Astrocyte of the hippocampus (primary cell): Measurements from ENCODE around the gene RAB11A.
"Not testable (repeated sequence)": the region's sequence is repeated elsewhere in the genome, so short reads cannot be mapped to it uniquely, and the experiment has no call there.

ENCODE experiments used
- DNase-seq: peaks from one replicate; pipeline ENCODE4 v3.0.0; 2011; ENCODE audit warnings: low read depth, low spot score

Gene RAB11A

GRCh38 chr15:65845826-65846519, 23.3 kb upstream of the RAB11A start:
- DNase-seq, result no peak

DNA sequence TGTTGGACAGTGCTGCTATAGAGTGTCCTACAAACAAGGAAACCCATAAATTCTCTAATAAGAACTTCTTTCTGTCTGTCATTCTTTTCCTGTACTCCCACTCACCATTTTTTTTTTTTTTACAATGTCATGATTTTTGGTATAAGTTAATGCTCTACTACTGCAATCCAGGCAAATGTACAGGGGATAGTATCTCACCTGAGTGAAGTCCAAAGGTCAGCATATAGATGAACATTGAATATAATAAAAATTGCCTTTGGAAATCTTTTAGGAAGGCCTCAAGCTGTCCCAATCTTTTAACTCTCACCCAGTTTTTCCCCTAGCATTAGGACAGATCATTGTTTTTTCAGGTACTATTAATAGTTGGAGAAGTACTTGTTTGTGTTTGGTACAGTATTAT, 21.3 kb upstream of the RAB11A start:
- DNase-seq, result no peak

- no peak for DNase-seq
These were observed 17.3 kb upstream of the RAB11A start for GRCh38 chr15:65851981-65852380.

- peak; percentile 66 for DNase-seq
These were observed 12.4 kb upstream of the RAB11A start for GRCh38 chr15:65856821-65857455.

DNA sequence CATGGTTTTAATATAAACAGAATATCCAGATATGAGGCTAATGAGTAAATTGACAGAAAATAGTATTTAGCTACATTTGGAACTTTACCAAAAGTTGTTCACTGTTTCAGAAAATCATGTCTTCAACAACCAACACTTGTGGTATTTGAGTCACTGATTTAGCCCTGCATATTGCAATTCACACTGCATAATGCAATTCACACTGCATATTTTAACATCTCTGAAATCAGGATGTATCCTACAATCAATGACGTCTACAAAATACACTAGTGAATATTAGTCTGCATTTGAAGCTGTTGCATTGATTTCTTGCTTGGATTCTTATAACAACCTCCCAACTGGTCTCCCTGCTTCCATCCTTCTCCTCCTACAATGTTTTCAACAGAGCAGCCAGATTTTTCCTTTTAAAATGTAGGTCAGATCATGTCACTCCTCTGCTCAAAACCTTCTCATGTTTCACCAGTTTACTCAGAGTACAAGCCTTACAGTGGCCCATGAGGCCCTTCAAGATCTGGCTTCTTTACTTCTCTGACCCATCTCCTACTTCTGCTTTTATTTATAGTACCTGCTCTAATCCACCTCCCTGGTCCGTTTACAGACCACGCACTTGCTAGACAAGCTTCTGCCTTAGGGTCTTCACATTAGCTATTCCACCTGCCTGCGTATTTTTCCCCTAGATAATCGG, 11.4 kb upstream of the RAB11A start:
- DNase-seq, result no peak

GRCh38 chr15:65862682-65863081, 6.6 kb upstream of the RAB11A start:
- DNase-seq, result peak; percentile 61

- DNase-seq, result no peak
These were observed 6.2 kb upstream of the RAB11A start for GRCh38 chr15:65863106-65863505.

GRCh38 chr15:65867244-65867643, 2.0 kb upstream of the RAB11A start:
- no peak for DNase-seq

DNA sequence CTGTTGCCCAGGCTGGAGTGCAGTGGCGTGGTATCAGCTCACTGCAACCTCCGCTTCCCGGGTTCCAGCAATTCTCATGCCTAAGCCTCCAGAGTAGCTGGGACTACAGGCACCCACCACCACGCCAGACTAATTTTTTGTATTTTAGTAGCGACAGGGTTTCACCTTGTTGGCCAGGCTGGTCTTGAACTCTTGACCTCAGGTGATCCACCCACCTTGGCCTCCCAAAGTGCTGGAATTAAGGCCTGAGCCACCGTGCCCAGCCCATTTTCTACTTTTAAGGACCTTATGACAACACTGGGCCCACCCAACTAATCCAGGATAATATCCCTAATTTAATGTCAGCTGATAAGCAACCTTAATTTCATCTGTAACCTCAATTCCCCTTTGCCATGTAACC, 1.4 kb upstream of the RAB11A start:
- not testable (repeated sequence) for DNase-seq

DNA sequence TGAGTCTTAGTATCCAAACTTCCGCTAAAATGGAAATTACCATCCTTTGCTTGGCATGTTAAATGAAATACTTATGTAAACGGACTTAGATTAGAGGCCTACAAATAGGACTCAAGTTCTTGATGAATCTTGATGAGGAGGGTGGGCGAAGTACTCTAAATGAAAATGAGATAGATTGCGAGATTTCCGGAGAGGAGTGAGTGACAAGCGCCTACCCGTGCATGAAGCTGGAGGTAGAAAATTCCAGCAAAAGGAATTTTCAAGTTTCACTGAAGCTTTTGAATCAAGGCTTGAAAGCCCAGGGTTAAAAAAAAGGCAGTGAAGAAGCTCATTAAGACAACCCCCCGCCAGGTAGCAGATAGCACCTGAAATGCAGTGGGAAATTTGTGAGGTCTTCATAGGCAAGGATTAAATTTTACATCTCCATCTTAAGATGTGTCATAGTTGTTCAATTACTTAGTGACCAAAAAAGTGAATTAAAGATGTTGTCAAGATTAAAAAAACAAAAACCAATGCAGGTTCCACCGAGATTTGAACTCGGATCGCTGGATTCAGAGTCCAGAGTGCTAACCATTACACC, 655 bp upstream of the RAB11A start:
- no peak for DNase-seq

DNA sequence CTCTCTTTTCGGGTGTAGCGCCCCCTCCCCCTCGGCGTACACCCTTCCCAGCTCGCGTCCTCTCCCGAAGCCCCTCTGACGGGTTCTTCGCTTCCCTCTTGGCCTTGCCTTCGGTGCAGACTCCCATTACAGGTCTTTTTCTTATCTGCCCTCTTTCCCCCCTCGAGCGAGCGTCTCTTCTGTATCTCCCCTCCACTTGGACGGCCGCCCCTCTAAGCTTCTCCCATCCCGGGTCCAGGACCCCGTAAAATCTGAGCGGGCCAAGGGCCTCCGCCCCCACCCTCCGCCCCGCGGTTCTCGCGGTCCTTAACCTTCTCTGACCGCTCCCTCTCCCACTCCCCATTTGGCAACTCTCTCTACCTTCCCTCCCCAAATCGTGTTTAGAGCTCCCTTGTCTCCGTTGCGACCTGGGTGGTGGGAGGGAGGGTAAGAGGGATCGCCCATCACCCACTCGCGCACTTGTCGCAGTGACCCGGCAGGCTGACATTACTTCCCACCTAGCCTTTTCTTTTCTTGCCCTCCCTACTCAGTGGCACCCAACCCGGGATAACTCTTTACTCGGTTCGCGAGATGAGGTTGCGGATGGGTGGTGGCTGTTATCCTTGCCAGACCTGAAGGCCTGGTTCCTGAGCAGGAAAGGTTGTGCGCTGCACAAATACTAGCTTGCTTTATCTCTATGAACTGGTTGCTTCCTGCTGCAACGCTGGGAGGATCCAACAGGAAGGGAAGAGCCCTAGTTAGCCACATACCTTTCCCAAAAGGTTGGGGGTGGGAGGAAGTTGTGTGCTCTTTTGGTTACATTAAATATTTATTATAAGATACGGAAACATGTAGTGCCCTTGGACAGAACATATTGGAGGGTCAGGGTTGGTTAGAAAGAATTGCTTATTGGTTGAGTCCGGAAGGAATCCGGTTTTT, 922 bp downstream of the RAB11A start:
- DNase-seq, result peak; percentile 38

- DNase-seq, result peak; percentile 55
These were observed 1.7 kb downstream of the RAB11A start for GRCh38 chr15:65870889-65871533.

GRCh38 chr15:65871886-65872285, 2.6 kb downstream of the RAB11A start:
- DNase-seq, result not testable (repeated sequence)

DNA sequence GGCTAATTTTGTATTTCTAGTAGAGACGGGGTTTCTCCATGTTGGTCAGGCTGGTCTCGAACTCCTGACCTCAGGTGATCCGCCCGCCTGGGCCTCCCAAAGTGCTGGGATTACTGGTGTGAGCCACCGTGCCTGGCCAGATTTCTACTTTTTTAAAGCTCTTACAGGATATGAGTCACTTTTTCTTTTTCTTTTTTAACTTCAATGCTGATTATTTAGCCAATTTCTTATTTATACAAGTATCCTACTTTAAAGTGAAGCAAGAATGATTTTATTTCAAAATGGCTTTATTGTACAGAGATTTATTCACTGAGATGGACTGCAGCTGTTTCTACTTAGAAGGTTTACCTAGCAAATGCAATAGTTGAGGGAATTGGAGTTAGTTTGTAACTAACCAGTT, 3.3 kb downstream of the RAB11A start:
- DNase-seq, result not testable (repeated sequence)

GRCh38 chr15:65873256-65873655, 4.0 kb downstream of the RAB11A start:
- no peak for DNase-seq

- DNase-seq, result peak; percentile 5
These were observed 6.2 kb downstream of the RAB11A start for GRCh38 chr15:65875458-65875857.

DNA sequence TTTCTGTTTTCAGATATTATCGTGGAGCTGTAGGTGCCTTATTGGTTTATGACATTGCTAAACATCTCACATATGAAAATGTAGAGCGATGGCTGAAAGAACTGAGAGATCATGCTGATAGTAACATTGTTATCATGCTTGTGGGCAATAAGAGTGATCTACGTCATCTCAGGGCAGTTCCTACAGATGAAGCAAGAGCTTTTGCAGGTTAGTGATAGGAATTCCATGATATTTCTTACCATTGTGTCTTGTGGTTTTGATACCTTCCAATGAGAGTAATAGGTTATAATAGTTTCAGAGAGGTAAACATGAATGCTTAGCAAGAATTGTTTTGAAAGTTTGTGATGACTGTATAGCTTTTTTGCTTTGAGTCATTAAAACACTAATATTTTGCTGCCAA, 8.5 kb downstream of the RAB11A start:
- DNase-seq, result no peak

GRCh38 chr15:65881766-65882434, 12.6 kb downstream of the RAB11A start:
- no peak for DNase-seq

GRCh38 chr15:65883571-65883970, 14.3 kb downstream of the RAB11A start:
- no peak for DNase-seq

- no peak for DNase-seq
These were observed 15.2 kb downstream of the RAB11A start for GRCh38 chr15:65884511-65884910.
